Spinal cord (tissue), 10 donors: Measurements from ENCODE around the gene CCNG2. TPM values are rescaled to one million over a fixed set of nuclear protein-coding genes. Genes with fewer than 3 reads are reported as not detected.

Experiments
- DNase-seq, 6 donors: peaks; one replicate each; pipeline versions ENCODE4 v3.0.0 to v3.0.0-alpha.2; 2013 to 2015; ENCODE audit warnings: low spot score in 6 of 6, low read depth in 4 of 6
- H3K27ac ChIP-seq: one replicate; pipeline ENCODE4 v1.5.1; 2013; ENCODE audit warnings: low read depth, low read length, control low read depth
- H3K27me3 ChIP-seq: one replicate; pipeline ENCODE4 v1.6.1; 2013; ENCODE audit warnings: low read length; ENCODE audit not compliant: control insufficient read depth, insufficient read depth
- H3K36me3 ChIP-seq: one replicate; pipeline ENCODE4 v1.6.1; 2013; ENCODE audit warnings: low read length; ENCODE audit not compliant: control insufficient read depth, insufficient read depth
- H3K4me1 ChIP-seq: one replicate; pipeline ENCODE4 v1.6.1; 2013; ENCODE audit warnings: low read length; ENCODE audit not compliant: control insufficient read depth, insufficient read depth
- H3K4me3 ChIP-seq: one replicate; pipeline ENCODE4 v1.5.1; 2013; ENCODE audit warnings: low read depth, low read length, control low read depth
- H3K9me3 ChIP-seq: one replicate; pipeline ENCODE4 v1.6.1; 2013; ENCODE audit warnings: low read length; ENCODE audit not compliant: control insufficient read depth, insufficient read depth
- WGBS: methylation state at CpG from one replicate; pipeline ENCODE4 v1.1.5; 2013; ENCODE audit warnings: missing lambda C conversion rate; ENCODE audit not compliant: insufficient coverage; 5-methylcytosine and 5-hydroxymethylcytosine counted together
- polyA plus RNA-seq, 2 donors: library from polyadenylated mRNA; unstranded; fragments of 120-200 nt; gene quantifications; one replicate each; pipeline ENCODE4 v1.2.1, GENCODE V29; 2013; ENCODE audit not compliant: insufficient read length in 2 of 2
- small RNA-seq: library from RNA; depleted of rRNA; stranded (forward); fragments of <200 nt; gene quantifications from one replicate; pipeline ENCODE3, GENCODE V24; 2014; ENCODE audit warnings: low replicate concordance
- total RNA-seq, 2 donors: library from RNA; depleted of rRNA in 1 of 2; stranded (reverse); fragments of 120-200 nt in 1 of 2; fragments of >200 nt in 1 of 2; gene quantifications; one replicate each; pipeline versions ENCODE4 v1.2.3 to v1.2.4, GENCODE V29; 2013 to 2014
- donor health status: healthy.

Gene CCNG2
- total and polyA plus RNA-seq, 4 donors, result 45.7 to 62.1 (median 53.5) TPM

DNA sequence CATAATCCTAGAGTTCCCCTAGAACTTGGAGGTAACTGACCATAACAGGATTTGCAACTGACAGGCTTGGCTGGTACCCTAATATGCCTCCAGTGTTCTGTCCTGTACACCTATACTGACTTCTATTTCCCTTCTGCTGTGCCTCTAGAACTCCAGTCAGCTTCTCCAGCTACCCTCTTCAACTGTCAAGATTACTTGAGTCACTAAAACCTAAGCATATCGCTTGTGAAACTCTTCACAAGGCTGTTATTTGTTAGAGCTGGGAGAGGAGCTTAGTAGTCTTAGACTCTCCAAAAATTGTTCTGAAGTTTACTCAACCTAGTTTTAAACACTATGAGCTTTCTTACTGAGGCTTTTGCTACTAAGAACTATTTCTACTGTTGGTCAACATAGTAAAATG, 52.0 kb downstream of the CCNG2 start:
- H3K9me3 ChIP-seq, result no peaks in the 10 kb centered on the region
- H3K36me3 ChIP-seq, result no peaks in the 10 kb centered on the region
- no peak overlapping the region for H3K4me3 ChIP-seq
- no CpG with 5 or more reads among the region's 1 CpG for WGBS
- H3K4me1 ChIP-seq, result no peaks in the 10 kb centered on the region
- no peak overlapping the region for H3K27ac ChIP-seq
- H3K27me3 ChIP-seq, result no peaks in the 10 kb centered on the region
- DNase-seq, result no peak

DNA sequence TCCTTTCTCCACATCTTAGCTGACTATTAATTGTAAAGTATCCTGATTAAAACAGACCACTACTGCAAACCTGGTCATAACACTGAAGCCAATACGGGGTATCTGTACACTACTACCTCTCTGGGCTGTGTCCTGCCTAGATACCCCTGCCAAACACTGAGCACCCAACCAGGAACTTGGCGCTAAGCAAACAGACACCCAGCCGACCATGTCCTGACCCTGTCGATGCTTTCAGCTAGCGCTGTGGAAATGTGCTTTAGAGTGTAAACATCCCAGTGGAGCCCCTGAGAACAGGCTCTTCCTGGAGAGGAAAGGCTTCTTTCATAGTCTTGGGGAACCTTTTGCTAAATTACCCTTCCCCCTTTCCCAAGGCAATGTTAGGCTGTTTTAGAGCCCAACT, 52.9 kb downstream of the CCNG2 start:
- Histone ChIP-seq H3K4me3 (no peak overlapping the region), H3K9me3 (no peaks in the 10 kb centered on the region), H3K4me1 (no peaks in the 10 kb centered on the region), H3K27ac (no peak overlapping the region), H3K36me3 (no peaks in the 10 kb centered on the region), H3K27me3 (no peaks in the 10 kb centered on the region)
- no peak for DNase-seq
- WGBS, result 62% methylated on average over 4 of the region's 5 CpGs

DNA sequence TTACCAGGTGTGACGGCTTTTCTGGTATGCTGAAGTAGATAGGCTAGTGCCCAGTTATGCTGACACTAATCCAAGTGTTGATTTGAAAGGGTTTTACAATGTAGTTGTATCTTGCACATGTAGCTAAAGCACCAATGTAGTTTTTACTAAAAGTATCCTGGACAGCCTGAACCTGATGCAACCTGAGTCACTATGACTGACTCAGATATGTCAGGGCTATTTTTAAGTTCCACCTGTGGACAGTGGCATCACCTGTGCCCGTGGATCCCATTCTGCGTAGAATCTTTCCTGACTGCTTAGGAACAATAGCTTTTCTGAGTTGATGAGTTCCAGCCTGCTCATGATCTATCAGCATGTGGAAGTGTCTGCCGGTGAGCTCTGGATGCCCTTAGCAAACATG, 58.1 kb downstream of the CCNG2 start:
- no peaks in the 10 kb centered on the region for H3K27me3 ChIP-seq
- no peak for DNase-seq
- no peaks in the 10 kb centered on the region for H3K4me1 ChIP-seq
- H3K36me3 ChIP-seq, result no peaks in the 10 kb centered on the region
- H3K4me3 ChIP-seq, result no peak overlapping the region
- WGBS, result 86% methylated on average over 3 of the region's 4 CpGs
- no peak overlapping the region for H3K27ac ChIP-seq
- no peaks in the 10 kb centered on the region for H3K9me3 ChIP-seq

DNA sequence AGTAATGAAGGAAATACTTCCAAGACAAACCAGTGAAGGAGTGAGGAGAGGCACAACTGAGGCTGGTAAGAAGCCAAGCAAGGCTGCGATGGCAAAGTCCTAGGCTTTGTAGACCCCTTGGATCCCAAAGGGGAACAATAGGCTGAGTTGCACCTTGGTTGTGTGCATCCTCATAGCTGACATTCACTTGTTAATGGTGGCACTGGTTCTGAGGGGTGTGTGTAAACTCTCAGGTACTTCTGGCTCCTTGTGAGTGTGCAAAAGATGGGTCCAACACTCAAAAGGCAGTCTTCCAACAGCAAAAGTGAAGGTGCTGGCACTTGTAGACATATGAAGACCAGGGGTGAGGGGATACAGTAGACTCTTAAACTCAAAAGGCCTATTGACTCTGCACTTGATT, 60.5 kb downstream of the CCNG2 start:
- no peak overlapping the region for H3K4me3 ChIP-seq
- no peaks in the 10 kb centered on the region for H3K27me3 ChIP-seq
- no peaks in the 10 kb centered on the region for H3K36me3 ChIP-seq
- WGBS, result 100% methylated on average over 1 of the region's 1 CpG
- H3K9me3 ChIP-seq, result no peaks in the 10 kb centered on the region
- H3K27ac ChIP-seq, result no peak overlapping the region
- H3K4me1 ChIP-seq, result no peaks in the 10 kb centered on the region
- no peak for DNase-seq

DNA sequence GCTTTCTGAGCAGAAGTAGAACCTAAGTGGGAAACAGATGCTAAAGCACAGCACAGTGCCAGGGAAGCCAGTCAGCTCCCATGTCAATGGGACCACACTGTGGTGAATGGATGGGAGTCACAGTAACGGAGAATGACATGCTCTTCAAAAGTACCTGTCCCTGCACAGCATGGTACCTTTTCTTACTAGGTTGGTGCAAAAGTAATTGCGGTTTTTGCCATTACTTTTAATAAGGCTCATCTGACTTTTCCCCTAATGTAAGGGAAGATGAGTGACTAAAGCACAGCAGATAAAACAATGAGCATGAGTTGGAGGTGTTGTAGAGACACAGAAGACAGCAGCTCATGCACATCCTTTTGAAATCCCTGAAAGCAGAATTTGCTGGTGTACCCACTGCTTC, 62.3 kb downstream of the CCNG2 start:
- Histone ChIP-seq H3K4me3 (no peak overlapping the region), H3K27ac (no peak overlapping the region), H3K9me3 (no peaks in the 10 kb centered on the region), H3K4me1 (no peaks in the 10 kb centered on the region), H3K27me3 (no peaks in the 10 kb centered on the region), H3K36me3 (no peaks in the 10 kb centered on the region)
- DNase-seq, result no peak
- whole genome bisulfite sequencing, result no CpG with 5 or more reads among the region's 2 CpGs

Small RNA genes lying within 50 kb of the gene (small RNA-seq; reads per million reads assigned to genes)
- not detected for gene RNU6-1187P

Other genes starting within 250 kb of the CCNG2 start
- 100 to 1,000 TPM; 156 to 175 TPM for gene SEPTIN11, start 207.5 kb upstream of the CCNG2 start, total RNA-seq
- 100 to 1,000 TPM; 108 to 147 TPM for gene SEPTIN11, start 207.5 kb upstream of the CCNG2 start, polyA plus RNA-seq
- gene CCNI, start 81.2 kb upstream of the CCNG2 start, total RNA-seq, result 100 to 1,000 TPM; 193 to 299 TPM
- 100 to 1,000 TPM; 493 to 583 TPM for gene CCNI, start 81.2 kb upstream of the CCNG2 start, polyA plus RNA-seq